Thoracic aorta (tissue), 2 donors: ENCODE data around the gene ULK2. TPM values are rescaled to one million over a fixed set of nuclear protein-coding genes. Genes with fewer than 3 reads are reported as not detected.

Experiments used
- ATAC-seq: fragments of 150-250 bp; one replicate; pipeline ENCODE4 v1.8.0; 2017; ENCODE audit warnings: low read depth; ENCODE audit not compliant: insufficient number of reproducible peaks, low FRiP score
- DNase-seq: peaks from one replicate; pipeline ENCODE4 v3.0.0-alpha.2; 2020; ENCODE audit warnings: low spot score
- H3K27ac ChIP-seq, 2 donors: fragments of 200-600 bp; sonication (generic); 1 replicate in 1 of 2; 2 replicates in 1 of 2; pipeline ENCODE4 v1.5.1; 2016; ENCODE audit warnings: mild to moderate bottlenecking in 2 of 2, moderate library complexity in 2 of 2
- H3K27me3 ChIP-seq: fragments of 200-600 bp; sonication (generic); replicated peaks from 2 replicates; pipeline ENCODE4 v1.6.0; 2016; ENCODE audit warnings: mild to moderate bottlenecking; ENCODE audit not compliant: insufficient read depth
- H3K36me3 ChIP-seq: fragments of 200-600 bp; sonication (generic); one replicate; pipeline ENCODE4 v1.5.1; 2016
- H3K4me1 ChIP-seq, 2 donors: fragments of 200-600 bp; sonication (generic); 1 replicate in 1 of 2; 2 replicates in 1 of 2; pipeline versions ENCODE4 v1.5.1 to v1.6.0; 2016; ENCODE audit warnings: low read depth in 2 of 2, mild to moderate bottlenecking in 1 of 2; ENCODE audit not compliant: control insufficient read depth in 1 of 2
- H3K4me3 ChIP-seq: fragments of 200-600 bp; sonication (generic); 2 replicates; pipeline ENCODE4 v1.5.1; 2016; ENCODE audit warnings: mild to moderate bottlenecking
- H3K9me3 ChIP-seq: fragments of 200-600 bp; sonication (generic); 2 replicates; pipeline ENCODE4 v1.5.1; 2016
- CTCF ChIP-seq: fragments of 200-600 bp; sonication (generic); IDR thresholded peaks from one replicate; pipeline ENCODE4 v1.5.1; 2019; ENCODE audit warnings: antibody characterized with exemption
- total RNA-seq, 2 donors: library from RNA; depleted of rRNA; stranded (reverse); fragments of >200 nt; gene quantifications; one replicate each; pipeline versions ENCODE4 v1.1.0 to v1.2.3, GENCODE V29; 2016

ULK2 gene
- total RNA-seq, 2 donors from 2014 or later = 24.8 TPM

- Histone ChIP-seq H3K36me3 (no peaks in the 10 kb centered on the region), H3K9me3 (no peaks in the 10 kb centered on the region), H3K4me1 (no peaks in the 10 kb centered on the region), H3K27ac (no peak overlapping the region), H3K27me3 (no peaks in the 10 kb centered on the region), H3K4me3 (no peak overlapping the region)
- ATAC-seq = no peak
- no peak for DNase-seq
- TF ChIP-seq CTCF = no peak
These were observed 128.2 kb downstream of the ULK2 start for GRCh38 chr17:19739241-19740201.

GRCh38 chr17:19738757-19739156 lies 129.0 kb downstream of the ULK2 start:
- H3K27ac ChIP-seq = no peak overlapping the region
- no peak overlapping the region for H3K4me3 ChIP-seq
- no peaks in the 10 kb centered on the region for H3K27me3 ChIP-seq
- H3K36me3 ChIP-seq = no peaks in the 10 kb centered on the region
- no peaks in the 10 kb centered on the region for H3K9me3 ChIP-seq
- no peaks in the 10 kb centered on the region for H3K4me1 ChIP-seq
- TF ChIP-seq CTCF = no peak
- ATAC-seq (no peak), DNase-seq (no peak)

GRCh38 chr17:19738073-19738449 lies 129.7 kb downstream of the ULK2 start:
- DNase-seq = no peak
- no peaks in the 10 kb centered on the region for H3K4me1 ChIP-seq
- no peak for ATAC-seq
- TF ChIP-seq CTCF = no peak
- H3K4me3 ChIP-seq = no peak overlapping the region
- H3K27ac ChIP-seq = no peak overlapping the region
- no peaks in the 10 kb centered on the region for H3K9me3 ChIP-seq
- H3K27me3 ChIP-seq = no peaks in the 10 kb centered on the region
- H3K36me3 ChIP-seq = no peaks in the 10 kb centered on the region

- no peaks in the 10 kb centered on the region for H3K36me3 ChIP-seq
- ATAC-seq = no peak
- no peaks in the 10 kb centered on the region for H3K27me3 ChIP-seq
- no peak for DNase-seq
- H3K4me1 ChIP-seq = no peaks in the 10 kb centered on the region
- no peak for TF ChIP-seq CTCF
- no peaks in the 10 kb centered on the region for H3K9me3 ChIP-seq
- no peak overlapping the region for H3K27ac ChIP-seq
- H3K4me3 ChIP-seq = no peak overlapping the region
These were observed 130.2 kb downstream of the ULK2 start for GRCh38 chr17:19737305-19738072.

GRCh38 chr17:19736071-19736470 lies 131.7 kb downstream of the ULK2 start:
- DNase-seq (no peak), ATAC-seq (no peak)
- no peak overlapping the region for H3K27ac ChIP-seq
- no peak overlapping the region for H3K4me3 ChIP-seq
- H3K4me1 ChIP-seq = peaks cover 0 to 2% of the 10 kb centered on the region in 2 donors
- H3K9me3 ChIP-seq = no peaks in the 10 kb centered on the region
- TF ChIP-seq CTCF = no peak
- H3K36me3 ChIP-seq = no peaks in the 10 kb centered on the region
- no peaks in the 10 kb centered on the region for H3K27me3 ChIP-seq
